ENCODE measurements around the gene KRT81.
"Not testable (repeated sequence)": the region's sequence is repeated elsewhere in the genome, so short reads cannot be mapped to it uniquely, and the experiment has no call there.

The KRT81 gene

DNA sequence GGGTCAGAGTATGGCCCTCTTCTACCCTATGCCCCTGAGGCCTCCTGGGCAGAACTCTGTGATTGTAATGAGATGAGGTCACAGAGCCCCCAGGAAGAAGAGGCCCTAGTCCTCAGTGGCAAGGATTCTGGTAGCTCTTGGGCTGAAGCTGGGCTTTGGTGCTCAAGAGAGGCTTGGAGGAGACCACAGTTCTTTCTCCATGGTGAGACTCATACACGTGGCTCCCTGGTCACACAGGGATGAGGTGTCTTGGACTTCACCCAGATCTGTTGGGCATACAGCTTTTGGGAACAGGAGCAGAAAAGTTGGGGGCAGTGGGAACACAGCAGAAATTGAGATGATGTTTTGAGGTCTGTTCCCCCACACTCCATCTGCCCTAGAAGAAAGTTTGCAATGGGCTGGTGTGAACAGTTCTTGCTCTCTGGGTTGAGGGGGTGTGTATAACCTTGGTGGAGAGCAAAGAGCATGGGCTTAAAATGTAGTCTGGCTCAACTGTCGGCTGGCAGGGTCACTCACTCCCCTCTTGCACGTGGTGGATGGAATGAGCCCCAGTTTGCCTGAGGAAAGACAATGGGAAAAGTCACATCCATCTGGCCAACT is 16.7 kb downstream of the KRT81 start, which contains the start of gene KRT86:
Gene KRT86 (plus strand): TSS at position 125 of the 600 bp plus-strand sequence. CDS start 27,272 bp downstream, outside the sequence.
- no peak for DNase-seq (ENCODE audit: low read depth)

DNA sequence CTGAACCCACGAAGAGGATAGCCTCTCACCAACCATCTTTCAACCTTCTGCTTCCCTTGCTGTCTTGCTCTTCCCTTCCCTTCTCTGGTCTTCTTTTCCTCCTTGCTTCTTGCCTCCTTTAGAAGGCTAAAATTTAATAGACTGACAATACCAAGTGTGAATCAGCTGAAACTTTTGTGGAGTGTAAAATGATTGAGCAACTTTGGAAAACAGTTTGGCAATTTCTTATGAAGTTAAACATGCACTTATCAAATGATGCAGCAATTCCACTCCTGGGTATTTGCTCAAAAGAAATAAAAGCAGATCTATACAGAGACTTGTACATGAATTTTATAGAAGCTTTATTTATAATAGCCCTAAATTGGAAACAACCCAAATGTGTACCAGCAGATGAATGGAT is 20.2 kb downstream of the KRT81 start:
- DNase-seq (ENCODE audit: low read depth), result no peak

DNA sequence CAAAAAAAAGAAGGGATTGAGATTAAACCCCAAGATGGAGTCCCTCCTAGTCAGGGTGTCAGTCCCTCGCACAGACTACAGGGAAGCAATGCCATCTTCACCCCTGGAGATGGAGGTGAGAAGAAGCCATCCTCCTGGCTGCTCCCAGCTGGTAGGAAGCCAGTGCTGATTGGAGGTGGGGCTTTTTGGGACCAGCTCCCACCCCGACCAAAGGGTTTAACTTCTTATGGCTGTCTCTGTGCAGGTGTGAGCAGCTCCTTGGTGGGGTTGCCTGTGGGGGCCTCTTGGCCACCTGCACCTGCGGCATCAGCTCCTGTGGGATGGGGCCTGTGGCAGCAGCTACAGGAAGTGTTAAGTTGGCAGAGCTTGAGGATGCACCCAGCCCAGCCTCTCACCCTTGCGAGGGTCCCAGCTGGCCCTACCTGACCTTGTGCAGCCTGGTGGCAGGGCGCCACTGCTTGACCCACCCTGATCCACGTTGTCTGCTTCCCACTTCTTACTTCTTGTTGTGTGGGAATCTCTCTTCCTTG is 20.7 kb downstream of the KRT81 start:
- no peak for DNase-seq (ENCODE audit: low read depth)

DNA sequence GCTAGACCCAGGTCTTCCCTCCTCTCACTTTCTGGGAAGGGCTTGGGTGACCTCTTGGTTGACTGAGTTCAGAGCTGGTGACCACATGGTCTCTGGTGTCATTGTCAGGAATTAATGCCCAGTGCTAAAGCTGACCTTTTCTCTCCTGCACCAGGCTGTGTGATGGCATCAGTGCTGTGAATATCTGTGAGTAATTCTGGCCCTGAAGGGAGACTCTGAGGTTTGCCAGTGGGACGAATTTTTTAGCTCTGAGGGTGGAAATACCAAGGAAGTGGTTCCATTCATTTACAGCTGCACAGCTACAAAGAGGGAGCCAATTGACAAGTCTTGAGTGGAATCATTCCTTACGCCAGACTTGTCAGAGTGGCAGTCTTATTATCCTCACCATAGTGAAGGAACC is 23.1 kb downstream of the KRT81 start:
- peak; percentile 58 for DNase-seq (ENCODE audit: low read depth)

DNA sequence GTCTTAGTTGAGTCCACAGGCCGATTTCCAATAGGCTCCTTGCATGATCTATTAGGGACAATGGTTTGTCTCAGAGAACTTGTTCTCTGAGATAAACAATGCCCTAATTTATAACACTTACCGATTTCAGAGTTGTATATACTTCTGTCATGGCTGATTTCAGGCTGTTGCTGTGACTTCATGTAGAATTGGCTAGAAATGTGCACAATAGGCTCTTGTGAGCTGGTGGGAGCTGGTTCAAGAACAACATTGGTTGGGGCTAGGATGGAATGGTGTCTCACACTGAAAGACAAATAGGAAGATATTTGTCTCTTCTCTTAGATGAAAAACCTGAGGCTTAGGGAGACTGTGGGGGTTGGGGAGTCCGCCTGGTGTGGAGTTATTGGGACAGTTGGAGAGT is 23.6 kb downstream of the KRT81 start:
- DNase-seq (ENCODE audit: low read depth), result no peak

DNA sequence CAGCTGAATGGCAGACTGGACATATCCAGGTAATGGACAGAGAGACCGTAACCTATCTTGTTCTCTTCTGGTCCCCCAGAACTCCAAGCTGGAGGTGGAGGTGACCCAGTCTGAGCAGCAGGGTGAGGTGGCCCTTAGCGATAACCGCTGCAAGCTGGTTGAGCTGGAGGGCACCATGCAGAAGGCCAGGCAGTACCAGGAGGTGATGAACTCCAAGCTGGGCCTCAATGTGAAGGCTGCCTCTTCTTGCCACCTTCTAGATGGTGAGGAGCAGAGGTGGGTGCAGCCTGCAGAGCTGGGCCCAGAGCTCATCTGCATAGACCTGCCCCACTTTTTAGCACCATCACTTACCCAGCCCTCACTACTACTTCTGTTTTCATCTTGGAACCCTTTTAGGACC is 24.1 kb downstream of the KRT81 start:
- no peak for DNase-seq (ENCODE audit: low read depth)

DNA sequence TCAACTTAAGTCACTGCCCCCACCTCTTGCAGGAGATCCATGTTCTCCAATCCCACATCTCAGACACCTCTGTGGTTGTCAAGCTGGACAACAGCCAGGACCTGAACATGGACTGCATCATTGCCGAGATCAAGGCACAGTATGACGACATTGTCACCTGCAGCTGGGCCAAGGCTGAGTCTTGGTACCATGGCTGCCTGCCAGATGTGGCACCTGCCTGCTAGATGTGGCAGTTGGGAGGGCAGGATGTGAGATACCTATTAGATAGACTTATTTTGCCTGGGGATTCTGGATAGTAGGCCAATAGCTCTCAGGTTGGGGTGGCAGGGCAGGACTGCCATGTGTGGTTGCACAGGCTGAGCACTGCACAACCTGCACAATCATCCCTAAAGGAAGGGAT is 24.8 kb downstream of the KRT81 start:
- DNase-seq (ENCODE audit: low read depth), result no peak

DNA sequence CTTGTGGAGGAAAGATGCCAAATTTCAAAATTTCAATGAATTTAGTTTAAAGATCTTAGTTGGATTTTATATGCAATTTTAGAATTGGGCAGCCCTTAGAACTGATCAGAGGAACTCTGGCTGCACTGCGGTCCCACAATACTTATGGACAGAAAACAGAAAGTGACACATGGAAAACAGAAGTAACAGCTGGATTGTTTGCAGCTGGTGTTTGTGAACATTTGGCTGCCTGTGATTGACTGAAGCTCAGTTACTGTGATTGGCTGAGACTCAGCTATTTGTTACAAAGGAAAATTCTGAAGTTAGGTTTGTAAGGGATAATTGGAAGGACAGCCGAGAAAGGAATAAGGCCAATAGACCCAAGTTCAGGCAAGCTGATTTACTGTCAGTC is 26.9 kb downstream of the KRT81 start:
- DNase-seq (ENCODE audit: low read depth), result no peak

DNA sequence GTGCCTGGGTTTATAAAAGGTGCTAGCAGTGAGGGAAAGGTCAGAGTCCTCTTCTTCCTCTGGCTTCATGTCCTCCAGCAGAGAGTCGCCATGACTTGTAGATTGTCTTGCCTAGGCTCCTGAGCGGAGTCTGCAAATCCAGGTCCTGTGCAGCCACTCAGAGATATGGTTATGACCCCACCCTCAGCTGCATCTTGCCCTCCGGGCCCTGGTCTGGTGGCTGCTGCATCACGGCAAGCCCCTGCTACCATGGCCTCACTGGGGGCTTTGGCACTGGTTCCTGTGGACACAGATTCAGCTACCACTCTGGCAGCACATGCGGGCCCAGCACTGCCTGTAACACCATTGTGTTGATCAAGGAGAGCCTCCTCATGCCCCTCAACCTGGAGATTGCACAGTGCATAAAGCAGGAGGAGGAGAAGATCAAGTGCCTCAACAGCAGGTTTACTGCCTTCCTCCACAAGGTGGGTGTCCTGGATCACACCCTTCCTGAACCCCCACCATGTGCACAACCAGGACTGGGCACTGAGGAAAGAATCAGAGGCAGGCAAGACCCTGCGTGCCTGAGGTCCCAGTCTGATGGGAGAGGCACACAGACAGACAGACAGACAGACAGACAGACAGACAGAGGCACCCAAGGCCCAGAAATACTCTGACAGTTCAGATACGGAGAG is 27.4 kb downstream of the KRT81 start:
- no peak for DNase-seq (ENCODE audit: low read depth)

DNA sequence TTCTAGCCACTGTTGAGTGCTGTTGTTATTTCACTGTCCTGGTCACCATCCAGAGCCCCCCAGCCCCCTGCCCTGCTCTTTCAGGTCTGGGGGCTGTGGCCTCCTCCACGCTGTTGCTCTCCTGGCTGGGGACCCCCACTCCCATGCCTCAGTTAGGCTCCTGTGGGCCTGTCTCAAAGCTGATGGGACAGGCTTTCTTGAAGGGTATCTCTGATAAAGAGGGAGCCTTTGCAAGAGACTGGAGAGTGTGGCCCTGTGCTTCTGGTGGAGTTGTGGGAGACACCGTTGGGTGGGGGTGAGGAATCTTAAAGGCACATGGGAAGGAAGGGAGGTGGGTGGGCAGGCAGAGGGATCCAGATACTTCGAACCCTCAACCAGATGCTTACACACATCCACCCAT is 29.0 kb downstream of the KRT81 start:
- no peak for DNase-seq (ENCODE audit: low read depth)

DNA sequence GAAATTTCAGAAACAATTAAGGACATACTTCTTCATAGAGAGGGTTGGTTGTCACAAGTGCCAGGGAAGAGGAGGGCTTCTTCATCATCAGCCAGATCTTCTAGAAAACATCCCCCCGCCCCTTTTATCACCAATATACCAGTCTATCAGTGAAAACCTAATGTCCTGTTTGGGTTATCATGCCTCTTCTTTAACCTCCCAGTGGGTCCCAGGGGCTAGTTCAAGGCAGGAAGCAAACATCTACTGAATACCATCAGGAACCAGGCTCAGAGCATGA is 30.2 kb downstream of the KRT81 start:
- DNase-seq (ENCODE audit: low read depth), result no peak

DNA sequence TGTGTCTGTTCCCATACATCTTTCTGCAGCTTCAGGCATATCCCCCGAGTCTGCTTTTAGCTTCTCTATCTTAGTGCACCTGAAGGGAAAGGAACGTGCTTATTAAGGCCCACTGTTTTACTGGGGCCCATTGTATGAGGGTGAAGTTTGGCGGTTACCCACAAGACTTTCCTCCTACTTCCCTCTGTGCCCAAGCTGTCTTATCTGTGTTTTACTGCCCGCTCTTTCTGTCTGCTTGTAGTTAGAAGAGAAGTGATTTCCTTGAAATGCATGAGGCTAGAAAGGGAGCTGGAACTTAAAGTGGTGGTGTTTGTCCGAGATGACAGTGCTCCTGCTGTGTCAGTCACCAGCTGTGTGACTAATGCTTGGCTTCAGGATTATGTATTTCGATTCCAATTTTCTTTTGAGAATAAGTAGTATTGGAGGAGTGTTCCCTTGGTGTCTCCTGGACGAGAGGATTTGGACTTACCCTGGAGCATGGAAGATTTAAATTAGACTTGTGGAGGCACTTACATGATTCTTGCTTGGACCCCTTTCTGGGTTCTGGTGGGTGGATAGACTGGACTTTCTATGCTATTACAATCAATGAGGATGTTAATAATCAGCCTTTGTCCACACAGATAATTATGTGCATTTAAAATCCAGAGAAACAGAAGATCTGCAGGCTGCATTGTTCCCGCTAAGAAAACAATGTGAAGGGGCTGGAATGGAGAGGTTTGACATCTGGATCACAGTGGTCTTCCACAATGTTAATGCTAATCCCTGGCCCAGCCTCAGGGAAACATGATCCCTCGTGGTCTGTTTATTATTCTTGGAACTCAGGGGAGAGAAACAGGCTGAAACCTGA is 30.8 kb downstream of the KRT81 start:
- DNase-seq (ENCODE audit: low read depth), result no peak

DNA sequence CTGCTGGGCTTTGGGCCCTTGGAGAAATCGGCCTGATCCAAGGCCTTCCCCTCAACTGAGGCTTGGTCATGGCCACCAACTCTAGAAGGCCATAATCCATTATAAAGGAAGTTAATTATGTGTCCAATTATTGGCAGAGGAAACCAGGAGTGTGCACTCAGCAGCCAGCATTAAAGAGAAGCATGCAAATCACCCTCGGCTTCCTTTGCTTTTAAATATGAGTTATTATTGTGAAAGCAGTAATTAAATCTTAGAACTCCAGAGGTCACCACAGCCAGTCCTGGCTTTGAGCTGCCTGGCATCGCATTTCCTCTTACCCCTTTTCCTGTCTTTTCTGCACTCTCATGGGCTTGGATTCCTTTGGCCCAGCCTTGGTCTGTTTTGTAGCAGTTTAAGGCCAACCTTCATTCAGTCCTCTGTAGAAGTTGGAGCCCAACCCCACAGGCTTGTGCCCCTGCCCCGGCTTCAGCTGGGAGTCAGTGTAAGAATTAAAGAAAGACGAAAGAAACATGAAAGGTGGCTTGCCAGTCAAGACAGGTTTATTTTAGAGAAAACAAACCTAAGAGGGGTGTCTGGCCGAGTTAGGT is 31.6 kb downstream of the KRT81 start:
- DNase-seq (ENCODE audit: low read depth), result peak; percentile 28

DNA sequence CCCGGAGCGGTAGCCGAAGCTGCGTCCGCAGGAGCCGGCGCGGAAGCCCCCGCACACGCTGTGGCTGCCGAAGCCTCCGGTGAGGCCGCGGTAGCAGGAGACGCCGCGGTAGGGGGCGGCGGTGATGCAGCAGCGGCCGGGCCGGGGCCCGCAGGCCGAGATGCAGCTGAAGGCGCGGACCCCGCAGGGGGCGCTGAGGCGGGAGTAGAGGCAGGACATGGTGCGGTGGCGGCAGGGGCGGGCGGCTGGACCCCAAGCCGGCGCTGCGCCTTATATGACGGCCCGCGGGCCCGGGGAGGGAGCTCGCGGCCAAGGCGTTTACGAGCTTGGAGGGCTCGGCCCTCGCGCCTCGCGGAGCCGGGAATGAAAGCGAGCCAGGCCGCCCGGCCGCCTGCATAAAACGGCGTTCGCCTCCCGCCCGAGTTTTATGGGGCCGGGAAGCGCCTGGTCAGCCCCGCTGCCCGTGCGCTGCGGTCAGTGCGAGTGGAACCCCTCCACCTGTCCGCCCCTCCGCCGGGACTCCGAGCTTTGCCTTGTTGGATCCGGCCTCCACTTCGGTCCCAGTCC is 32.9 kb downstream of the KRT81 start:
- DNase-seq (ENCODE audit: low read depth), result no peak

DNA sequence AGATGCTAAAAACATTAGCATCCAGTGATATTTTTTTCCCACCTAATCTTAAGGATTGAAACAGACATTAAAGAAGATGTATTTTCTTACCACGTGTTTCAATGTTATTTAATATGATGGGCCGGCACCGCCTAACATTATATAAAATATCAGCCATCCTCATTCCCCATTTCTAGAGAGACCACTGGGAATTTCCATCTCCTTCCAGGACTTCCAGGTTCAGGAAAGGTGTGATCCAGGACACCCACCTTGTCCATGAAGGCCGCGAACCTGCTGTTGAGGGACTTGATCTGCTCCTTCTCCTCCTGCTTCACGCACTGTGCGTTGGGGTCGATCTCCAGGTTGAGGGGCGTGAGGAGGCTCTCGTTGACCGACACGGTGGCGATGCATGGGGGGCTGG is 33.4 kb downstream of the KRT81 start:
- DNase-seq (ENCODE audit: low read depth), result not testable (repeated sequence)

DNA sequence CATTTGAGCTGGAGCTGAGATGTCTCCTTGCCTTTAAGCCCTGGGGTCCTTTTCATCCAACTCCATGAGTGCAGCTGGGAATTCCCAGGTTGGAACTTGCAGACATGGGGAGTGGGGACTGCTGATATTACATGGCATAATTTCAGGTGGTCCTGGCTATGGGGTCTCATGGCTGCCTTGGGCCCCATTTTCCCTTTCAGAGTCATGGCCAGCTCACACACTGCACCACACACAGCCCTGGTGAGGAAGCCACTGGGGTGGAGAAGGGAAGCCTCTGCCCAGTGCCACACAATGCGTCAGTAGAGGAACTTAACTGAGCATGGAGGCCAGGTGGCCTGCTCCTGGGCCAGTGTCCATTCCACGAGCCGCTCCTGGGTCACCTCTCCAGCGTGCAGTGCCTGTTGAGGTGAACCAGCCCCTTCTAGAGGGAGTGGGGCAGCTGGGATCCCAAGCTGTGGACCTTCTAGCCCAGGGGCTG is 34.2 kb downstream of the KRT81 start:
- no peak for DNase-seq (ENCODE audit: low read depth)

DNA sequence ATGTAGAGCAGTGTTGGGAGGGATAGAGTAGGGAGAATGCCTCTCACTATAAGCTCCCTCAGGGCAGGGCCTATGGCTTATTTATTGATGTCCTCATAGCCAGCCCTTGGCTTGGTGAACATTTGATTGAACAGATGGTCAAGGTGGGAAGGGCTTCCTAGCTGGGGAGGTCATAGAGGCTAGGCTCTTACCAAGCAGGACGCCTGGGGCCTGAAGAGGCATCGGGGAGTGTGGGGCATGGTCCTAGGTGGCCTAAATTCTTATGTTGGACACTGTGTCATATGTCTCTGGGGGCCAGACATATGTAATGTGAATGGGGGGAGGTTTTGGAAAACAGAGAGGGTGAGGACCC is 34.8 kb downstream of the KRT81 start:
- DNase-seq (ENCODE audit: low read depth), result no peak

DNA sequence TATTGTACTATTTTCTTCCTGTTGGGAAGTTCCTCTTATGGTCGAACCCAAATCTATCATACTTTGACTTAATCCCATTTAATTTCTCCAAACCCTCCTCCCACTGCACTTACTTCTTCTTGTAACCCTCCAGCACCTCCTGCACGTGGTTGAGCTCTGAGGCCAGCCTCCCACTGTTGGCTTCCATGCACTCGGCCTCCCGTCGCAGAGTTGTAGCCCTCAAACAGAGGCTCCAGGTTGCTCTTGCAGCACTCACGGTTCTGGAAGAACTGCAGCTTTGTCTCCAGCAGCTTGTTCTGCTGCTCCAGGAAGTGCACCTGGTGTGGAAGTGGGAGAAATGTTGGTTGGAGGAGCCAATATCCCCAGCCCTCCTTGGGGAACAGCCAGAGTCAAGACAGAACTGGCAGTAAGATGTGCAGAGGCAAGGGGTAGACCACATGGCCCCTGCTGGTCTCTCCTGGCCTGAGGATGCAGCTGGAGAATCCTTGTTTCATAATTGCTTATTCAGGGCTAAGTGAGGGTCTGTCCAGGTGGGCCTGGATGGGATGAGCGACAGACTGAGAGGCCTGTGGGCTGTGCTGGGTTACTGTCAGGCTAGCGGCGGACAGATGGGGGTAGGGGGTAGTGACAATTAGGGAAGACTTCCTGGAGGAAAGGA is 35.3 kb downstream of the KRT81 start:
- no peak for DNase-seq (ENCODE audit: low read depth)

DNA sequence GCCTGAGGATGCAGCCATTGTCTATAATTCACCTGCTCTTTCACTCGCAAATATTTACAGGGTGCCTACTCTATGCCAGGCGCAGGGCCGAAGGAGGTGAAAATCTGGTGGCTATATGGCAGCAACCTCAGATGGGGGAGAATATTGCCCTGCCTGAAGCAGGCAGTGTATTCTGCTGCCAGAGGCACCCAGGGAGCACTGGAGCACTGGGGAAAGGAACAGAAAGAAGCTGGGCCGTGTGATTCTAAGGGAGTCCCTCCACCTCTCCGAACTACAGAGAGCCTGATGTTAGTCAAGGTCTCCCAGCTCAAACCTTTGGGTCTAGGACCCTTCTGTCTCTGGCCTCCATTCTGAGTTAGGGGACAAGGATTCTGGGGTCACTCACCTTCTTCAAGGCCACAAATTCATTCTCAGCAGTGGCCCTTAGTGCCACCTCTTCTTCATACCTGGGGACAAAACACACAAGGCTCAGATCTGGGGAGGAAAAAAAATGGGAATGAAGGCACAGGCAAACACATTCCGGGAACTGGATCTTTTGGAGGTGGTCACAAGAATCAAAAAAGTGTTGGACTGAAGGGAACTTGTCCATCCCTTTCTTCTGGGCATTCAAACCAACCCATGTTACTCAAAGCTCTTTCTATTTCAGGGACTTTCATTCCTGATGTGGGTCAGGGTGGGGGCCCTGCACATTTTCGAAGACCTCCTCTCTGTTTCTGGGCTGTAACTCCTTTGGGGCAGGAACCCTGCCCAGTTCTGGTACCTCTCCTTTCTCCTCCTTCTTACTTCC is 36.2 kb downstream of the KRT81 start:
- DNase-seq (ENCODE audit: low read depth), result no peak

DNA sequence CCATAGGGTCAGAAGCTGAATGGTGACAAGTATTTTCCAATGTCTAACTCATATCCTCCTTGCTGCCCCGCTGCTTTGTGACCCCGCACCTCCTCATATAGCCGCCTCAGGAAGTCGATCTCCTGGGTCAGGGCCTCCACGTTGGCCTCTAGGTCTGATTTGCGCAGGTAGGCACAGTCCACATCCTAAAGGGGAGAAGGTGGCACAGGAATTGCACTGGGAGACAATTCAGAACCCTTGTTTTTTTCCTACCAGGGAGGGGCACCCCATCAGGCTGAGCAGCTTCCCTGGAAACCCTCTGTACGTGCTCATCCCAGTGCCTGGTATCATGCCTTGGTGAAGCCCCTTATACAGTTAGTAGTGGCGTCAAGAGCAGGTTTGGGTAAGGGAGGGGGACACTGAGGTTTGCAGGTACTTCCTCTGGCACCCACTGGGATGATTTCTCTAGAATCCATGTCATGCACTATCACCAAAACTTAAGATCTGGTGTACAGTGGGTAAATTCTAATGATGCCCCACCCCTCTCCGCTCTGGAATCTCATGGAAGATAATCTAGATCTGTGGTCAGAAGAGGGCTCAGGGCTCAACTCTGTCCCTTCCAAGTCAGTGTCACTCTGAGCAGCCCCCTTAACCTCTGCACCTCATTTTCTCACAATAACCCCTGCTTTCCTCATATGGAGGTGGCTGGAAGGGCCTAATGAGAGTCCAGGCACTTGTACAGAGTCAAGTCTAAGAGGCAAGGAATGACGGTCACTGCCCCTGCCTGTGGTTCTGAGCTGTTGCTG is 37.0 kb downstream of the KRT81 start:
- no peak for DNase-seq (ENCODE audit: low read depth)
